Kidney (tissue), 14 donors: ENCODE results near the gene LRRC72. TPM values are rescaled to one million over a fixed set of nuclear protein-coding genes. Genes with fewer than 3 reads are reported as not detected.

Source experiments
- DNase-seq, 5 donors: peaks; one replicate each; pipeline ENCODE4 v3.0.0-alpha.2; 2013 to 2020
- FAIRE-seq: peaks from 2 replicates; lab custom pipeline; 2012; peaks lifted over from hg19 to GRCh38; lab: Jason Lieb, UNC
- H3K27ac ChIP-seq, 2 donors: one replicate each; pipeline ENCODE4 v1.7.0; 2013; ENCODE audit warnings: low read depth in 2 of 2, low read length in 2 of 2, inconsistent platforms in 1 of 2
- H3K27me3 ChIP-seq: one replicate; pipeline ENCODE4 v1.7.1; 2013; ENCODE audit warnings: low read length, inconsistent platforms; ENCODE audit not compliant: control insufficient read depth, insufficient read depth
- H3K36me3 ChIP-seq, 3 donors: one replicate each; pipeline versions ENCODE4 v1.7.0 to v1.7.1; 2013; ENCODE audit warnings: low read length in 3 of 3, control low read depth in 1 of 3, inconsistent platforms in 1 of 3; ENCODE audit not compliant: insufficient read depth in 3 of 3, control insufficient read depth in 2 of 3
- H3K4me1 ChIP-seq, 3 donors: one replicate each; pipeline versions ENCODE4 v1.7.0 to v1.7.1; 2013; ENCODE audit warnings: low read length in 3 of 3, inconsistent platforms in 1 of 3, low read depth in 1 of 3; ENCODE audit not compliant: control insufficient read depth in 2 of 3, insufficient read depth in 2 of 3
- H3K4me3 ChIP-seq, 3 donors: one replicate each; pipeline versions ENCODE4 v1.7.0 to v1.8.1; 2013; ENCODE audit warnings: low read length in 3 of 3, control low read depth in 1 of 3, inconsistent platforms in 1 of 3
- H3K9ac ChIP-seq, 3 donors: one replicate each; pipeline versions ENCODE4 v1.7.0 to v1.7.1; 2013; ENCODE audit warnings: low read length in 3 of 3, control low read depth in 1 of 3, inconsistent platforms in 1 of 3
- H3K9me3 ChIP-seq, 3 donors: one replicate each; pipeline versions ENCODE4 v1.7.0 to v1.7.1; 2013; ENCODE audit warnings: low read length in 3 of 3, control low read depth in 1 of 3, inconsistent platforms in 1 of 3; ENCODE audit not compliant: control insufficient read depth in 2 of 3, insufficient read depth in 1 of 3
- CTCF ChIP-seq: IDR thresholded peaks from 3 replicates; pipeline ENCODE4 v1.5.1; 2012; ENCODE audit warnings: mild to moderate bottlenecking, moderate library complexity, borderline replicate concordance; ENCODE audit not compliant: insufficient read depth; ENCODE audit errors: extremely low read depth
- intact Hi-C: fragments of 100-400 bp; cut with DNase I; formaldehyde crosslinking; loops from one replicate; pipeline ENCODE4 v1.11.1; 2022
- polyA plus RNA-seq: library from polyadenylated mRNA; stranded (reverse); fragments of 350-450 nt; fragmentation: Illumina TruSeq; extraction: RNeasy Lipid Tissue Mini Kit (QIAGEN cat#74804); gene quantifications from one replicate; pipeline ENCODE4 v1.2.3, GENCODE V29; 2014; ENCODE audit warnings: low read depth, low replicate concordance; ENCODE audit not compliant: insufficient read depth
- total RNA-seq: library from RNA; stranded (reverse); fragmentation: NEBNext Ultra II Directional; extraction: Animal tissue kit (Norgen Biotek cat#: 25700); gene quantifications from one replicate; pipeline ENCODE4 v1.2.1, GENCODE V29; 2021
- donor health status: control.
- donor health status: control.
- donor health status: control.
- donor health status: control.
- donor health status: control.
- donor health status: DM: yes; HTN: yes; CAD: no.
- donor health status: Normal renal cell carcinoma (clear cell type).

The LRRC72 gene
- total and polyA plus RNA-seq, 2 donors from 2014 or later: not detected

- no peak for TF ChIP-seq CTCF
- FAIRE-seq (no peak), DNase-seq (no peak)
- Histone ChIP-seq H3K9ac (no peak overlapping the region), H3K4me1 (no peaks in the 10 kb centered on the region), H3K9me3 (no peaks in the 10 kb centered on the region), H3K4me3 (no peak overlapping the region), H3K36me3 (no peaks in the 10 kb centered on the region), H3K27me3 (no peaks in the 10 kb centered on the region), H3K27ac (no peak overlapping the region)
- intact Hi-C loops: no loop called here
Measured at GRCh38 chr7:16546921-16547505, 20.4 kb downstream of the LRRC72 start.

- no peak for TF ChIP-seq CTCF
- DNase-seq: no peak
- Histone ChIP-seq H3K27me3 (no peaks in the 10 kb centered on the region), H3K4me3 (no peak overlapping the region), H3K9ac (no peak overlapping the region), H3K27ac (no peak overlapping the region), H3K4me1 (no peaks in the 10 kb centered on the region), H3K36me3 (no peaks in the 10 kb centered on the region), H3K9me3 (no peaks in the 10 kb centered on the region)
- intact Hi-C loops: no loop called here
- FAIRE-seq: no peak
Measured at GRCh38 chr7:16548428-16548827, 21.8 kb downstream of the LRRC72 start.

GRCh38 chr7:16550671-16551070 lies 24.0 kb downstream of the LRRC72 start:
- FAIRE-seq (no peak), DNase-seq (no peak)
- Histone ChIP-seq H3K36me3 (no peaks in the 10 kb centered on the region), H3K9ac (no peak overlapping the region), H3K27me3 (no peaks in the 10 kb centered on the region), H3K27ac (no peak overlapping the region), H3K4me1 (no peaks in the 10 kb centered on the region), H3K9me3 (no peaks in the 10 kb centered on the region), H3K4me3 (no peak overlapping the region)
- intact Hi-C loops: no loop called here
- TF ChIP-seq CTCF: no peak
